GM12892 (cell line): Measurements from ENCODE around the gene IFFO2.
A peak's percentile ranks its signal among the peaks of the same experiment; 100 is the strongest.
"Not testable (repeated sequence)": the region's sequence is repeated elsewhere in the genome, so short reads cannot be mapped to it uniquely, and the experiment has no call there.

Experiments
- DNase-seq: peaks from one replicate; pipeline ENCODE4 v3.0.0; 2011; ENCODE audit not compliant: insufficient read length
- FAIRE-seq: peaks from 2 replicates; lab custom pipeline; 2011; peaks lifted over from hg19 to GRCh38; lab: Jason Lieb, UNC
- POLR2A ChIP-seq: IDR thresholded peaks from 2 replicates; pipeline ENCODE4 v1.6.1; 2011; ENCODE audit warnings: low read depth, low read length, control low read depth
- POLR2AphosphoS5 ChIP-seq: IDR thresholded peaks from 2 replicates; pipeline ENCODE4 v1.6.1; 2011; ENCODE audit warnings: low read depth, low read length, control low read depth
- TAF1 ChIP-seq: IDR thresholded peaks from 2 replicates; pipeline ENCODE4 v1.6.1; 2011; ENCODE audit warnings: low read depth, mild to moderate bottlenecking, control low read depth, low read length, borderline replicate concordance

IFFO2 gene

DNA sequence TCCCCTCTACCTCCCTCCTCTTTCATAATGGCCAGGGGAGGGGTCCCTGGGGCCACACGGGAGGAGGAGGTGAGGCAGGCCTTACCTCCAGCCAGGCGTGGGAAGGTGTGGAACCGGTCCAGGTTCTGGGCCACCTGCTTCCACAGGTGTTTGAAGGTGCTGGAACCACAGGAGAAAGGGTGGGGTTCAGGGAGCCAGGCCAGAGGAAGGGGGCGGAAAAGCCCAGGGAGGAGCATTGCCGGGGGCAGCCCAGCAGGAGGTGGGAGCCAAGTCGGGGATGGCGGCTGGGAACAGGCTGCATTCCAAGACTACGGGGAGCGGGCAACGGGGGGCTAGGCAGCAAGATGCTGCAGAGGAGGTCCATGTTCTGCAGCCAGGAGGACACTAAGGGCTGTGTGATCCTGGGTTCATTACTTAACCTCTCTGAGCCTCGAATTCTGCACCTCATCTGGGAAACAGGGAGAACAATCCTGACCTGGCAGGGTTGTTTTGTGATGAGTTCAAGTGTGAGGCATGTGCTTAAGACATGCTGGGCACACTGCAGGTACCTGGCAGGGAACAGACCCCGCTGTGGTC is 77.2 kb downstream of the IFFO2 start:
- no peak for TF ChIP-seq TAF1
- DNase-seq (no peak), FAIRE-seq (no peak)

DNA sequence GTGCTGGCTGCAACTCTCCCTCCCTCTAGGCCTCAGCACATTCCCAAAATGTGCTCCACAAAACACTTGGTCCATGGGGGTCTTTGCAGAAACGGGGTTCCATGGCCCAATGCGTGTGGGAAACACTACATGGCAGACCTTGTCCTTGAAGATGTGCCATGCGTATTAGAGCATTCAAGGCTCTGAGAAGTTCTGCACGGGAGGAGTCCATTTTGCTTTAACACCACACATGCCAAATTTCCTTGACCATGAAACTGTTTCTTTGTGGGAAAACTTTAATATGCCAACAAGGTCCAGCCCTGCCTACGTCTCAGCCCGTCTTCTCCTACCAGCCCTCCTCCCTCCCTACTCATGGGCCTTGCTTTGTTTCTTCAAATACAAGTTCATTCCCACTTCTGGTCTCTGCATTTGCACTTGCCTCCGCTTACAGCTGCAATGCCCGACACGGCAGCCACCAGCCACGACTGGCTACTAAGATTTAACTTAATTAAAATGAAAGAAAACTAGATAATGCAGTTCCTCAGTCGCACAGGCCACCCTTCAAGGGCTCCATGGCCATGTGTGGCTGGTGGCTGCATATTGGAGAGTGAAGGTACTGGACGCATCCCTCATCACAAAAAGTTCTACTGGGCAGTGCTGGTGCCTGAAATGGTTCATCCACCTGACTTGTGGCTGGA is 77.8 kb downstream of the IFFO2 start:
- TF ChIP-seq POLR2A, result no peak
- no peak for TF ChIP-seq POLR2AphosphoS5
- TF ChIP-seq TAF1, result no peak
- DNase-seq, result no peak
- FAIRE-seq, result no peak

DNA sequence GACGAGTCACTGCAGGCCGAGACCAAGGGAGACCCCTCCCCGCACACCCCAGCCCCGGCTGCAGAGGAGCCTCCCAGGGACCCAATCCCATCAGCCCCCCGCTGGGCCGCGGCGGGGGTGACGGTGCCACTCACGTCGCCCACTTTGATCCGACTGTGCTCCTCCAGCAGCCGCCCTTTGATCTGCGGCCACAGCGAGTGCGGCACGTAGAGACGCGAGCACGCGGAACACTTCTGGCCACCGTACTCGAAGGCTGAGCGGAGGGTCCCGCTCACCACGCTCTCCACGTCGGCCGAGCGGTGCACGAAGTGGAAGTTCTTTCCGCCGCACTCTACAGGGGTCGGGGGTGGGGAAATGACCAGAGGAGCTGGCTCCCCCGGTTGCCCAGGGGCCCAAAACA is 79.2 kb downstream of the IFFO2 start:
- DNase-seq (no peak), FAIRE-seq (no peak)
- no peak for TF ChIP-seq POLR2AphosphoS5
- no peak for TF ChIP-seq TAF1
- no peak for TF ChIP-seq POLR2A

DNA sequence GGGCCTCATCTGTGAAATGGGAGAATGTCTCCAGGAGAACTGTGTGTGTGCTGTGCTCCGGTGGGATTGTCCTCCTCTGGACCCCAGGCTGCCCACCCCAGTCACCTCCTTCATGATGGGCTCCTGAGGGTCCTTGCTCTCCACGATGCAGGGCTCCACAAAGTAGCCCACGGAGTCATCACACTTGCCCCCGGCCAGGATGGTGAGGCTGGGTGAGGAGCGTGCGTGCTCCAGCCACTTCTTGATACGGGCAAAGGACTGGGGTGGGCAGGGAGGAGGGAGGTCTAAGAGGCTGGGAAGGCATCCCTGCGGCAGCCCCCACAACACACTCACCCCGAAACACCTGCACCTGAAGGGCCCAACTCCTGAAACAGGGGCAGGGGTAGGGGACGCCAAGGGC is 80.3 kb downstream of the IFFO2 start:
- TF ChIP-seq POLR2AphosphoS5 (no peak), TAF1 (no peak), POLR2A (no peak)
- DNase-seq (no peak), FAIRE-seq (no peak)

DNA sequence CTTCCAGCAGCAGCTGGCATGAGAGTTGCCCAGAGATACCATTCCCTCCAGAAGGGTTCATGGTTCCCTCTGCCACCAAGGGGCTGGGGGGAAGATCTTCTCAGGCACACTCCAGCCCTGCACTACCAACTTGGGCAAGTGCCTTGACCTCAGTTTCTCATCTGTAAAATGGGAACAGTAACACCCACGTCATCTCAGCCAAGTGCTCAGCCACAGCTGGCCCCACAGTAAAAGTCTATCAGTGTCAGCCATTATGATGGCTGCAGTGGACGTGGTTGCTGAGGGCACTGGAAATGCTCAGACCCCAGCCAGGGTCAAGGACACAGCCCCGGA is 80.7 kb downstream of the IFFO2 start:
- TF ChIP-seq TAF1 (no peak), POLR2AphosphoS5 (no peak), POLR2A (no peak)
- FAIRE-seq, result no peak
- DNase-seq, result no peak

DNA sequence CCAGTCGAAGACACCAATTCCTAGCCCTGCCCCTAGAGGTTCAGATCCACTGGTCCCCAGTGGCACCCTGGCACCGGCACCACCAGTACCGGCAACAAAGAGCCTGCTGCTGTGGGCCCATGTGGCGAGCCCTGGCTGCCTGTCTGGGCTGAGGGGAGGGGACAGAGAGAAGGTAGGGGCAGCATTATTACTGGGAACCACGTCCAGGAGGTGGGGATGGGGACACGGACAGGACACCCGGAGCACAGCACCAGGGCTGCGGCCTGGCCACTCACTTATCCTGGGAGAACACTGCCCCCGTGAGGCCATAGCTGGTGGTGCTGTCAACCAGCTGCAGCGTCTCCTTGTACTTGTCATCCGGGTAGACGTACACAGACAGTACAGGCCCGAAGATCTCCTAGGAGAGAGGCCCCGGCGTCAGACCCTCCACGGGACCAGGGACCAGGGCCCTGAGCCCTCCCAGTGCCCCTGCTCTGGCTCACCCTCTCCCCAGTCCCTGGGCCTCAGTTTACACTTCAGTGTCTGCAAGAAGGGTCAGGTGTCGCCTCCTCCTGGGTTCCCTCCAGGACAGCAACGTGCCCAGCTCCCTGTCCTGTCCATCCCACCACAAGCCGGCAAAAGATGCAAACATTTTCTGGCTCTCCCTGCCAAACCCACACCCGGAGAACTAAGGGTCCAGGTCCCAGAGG is 81.2 kb downstream of the IFFO2 start:
- FAIRE-seq (peak; percentile 94), DNase-seq (peak; percentile 91)
- TF ChIP-seq POLR2AphosphoS5 (no peak), POLR2A (no peak), TAF1 (no peak)

DNA sequence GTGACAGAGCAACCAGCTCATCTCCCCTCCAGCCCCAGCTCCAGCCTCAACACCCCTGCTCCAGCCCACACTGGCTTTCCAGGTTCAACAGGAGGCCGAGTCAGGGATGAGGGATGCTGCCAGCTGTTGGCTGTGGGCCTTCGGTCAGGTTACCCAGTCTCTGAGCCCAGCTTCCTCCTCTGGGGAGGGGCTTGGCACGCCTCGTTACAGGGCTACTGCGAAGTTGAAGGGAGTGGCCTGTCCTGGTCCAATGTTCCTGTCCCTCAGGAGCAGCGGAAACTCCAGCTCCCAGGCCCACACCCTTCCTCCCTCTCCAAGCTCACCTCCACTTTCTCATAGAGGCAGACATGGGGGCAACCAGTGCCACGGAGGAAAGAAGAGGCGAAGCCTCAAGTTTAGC is 81.9 kb downstream of the IFFO2 start:
- no peak for FAIRE-seq
- no peak for DNase-seq
- no peak for TF ChIP-seq POLR2AphosphoS5
- no peak for TF ChIP-seq TAF1
- TF ChIP-seq POLR2A, result no peak

DNA sequence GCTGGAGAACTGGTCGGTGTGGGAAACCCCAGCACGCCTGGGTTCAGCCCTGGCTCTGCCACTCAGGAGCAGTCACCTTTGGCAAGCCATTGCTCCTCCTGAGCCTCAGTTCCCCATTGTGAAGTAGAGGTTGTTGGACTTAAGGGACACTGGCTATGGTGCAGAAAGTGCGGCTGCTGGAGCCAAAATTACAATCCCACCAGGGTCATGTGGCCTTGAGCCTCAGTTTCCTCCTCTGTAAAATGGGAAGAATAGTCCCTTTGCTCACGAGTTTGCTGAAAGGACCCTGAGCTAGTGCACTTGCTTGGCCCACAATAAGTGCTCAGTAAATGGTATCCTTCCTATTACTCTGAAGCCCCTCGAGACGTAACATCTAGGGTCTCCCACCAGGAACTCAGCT is 82.4 kb downstream of the IFFO2 start:
- DNase-seq, result no peak
- no peak for FAIRE-seq
- TF ChIP-seq POLR2A, result no peak
- no peak for TF ChIP-seq POLR2AphosphoS5

DNA sequence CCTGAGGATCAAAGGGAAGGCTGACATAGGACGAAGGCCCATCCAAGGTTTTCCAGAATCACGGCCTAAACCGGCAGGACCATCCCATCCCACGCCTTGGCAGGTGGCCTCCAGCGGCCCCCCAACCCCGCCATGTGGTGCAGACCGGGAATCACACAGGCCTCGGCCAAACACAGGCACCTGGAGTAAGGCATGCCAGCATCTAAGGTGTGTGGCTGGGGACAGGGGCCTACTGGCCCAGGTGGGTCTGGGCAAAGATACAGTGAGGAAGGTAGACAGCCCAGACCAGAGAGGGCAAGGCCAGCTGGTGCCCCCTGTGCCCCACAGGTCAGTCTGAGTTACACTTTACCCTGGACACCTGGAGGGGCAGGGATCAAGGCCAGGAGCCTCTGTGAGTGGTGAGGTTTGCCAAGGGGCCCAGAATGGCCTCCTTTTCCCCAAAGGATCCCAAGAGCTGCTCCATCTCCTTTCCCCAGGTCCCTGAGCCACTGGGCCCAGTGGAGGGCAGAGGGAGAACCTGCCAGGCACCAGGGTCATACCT is 84.3 kb downstream of the IFFO2 start:
- no peak for FAIRE-seq
- no peak for DNase-seq
- no peak for TF ChIP-seq POLR2AphosphoS5
- no peak for TF ChIP-seq TAF1
- TF ChIP-seq POLR2A, result no peak

DNA sequence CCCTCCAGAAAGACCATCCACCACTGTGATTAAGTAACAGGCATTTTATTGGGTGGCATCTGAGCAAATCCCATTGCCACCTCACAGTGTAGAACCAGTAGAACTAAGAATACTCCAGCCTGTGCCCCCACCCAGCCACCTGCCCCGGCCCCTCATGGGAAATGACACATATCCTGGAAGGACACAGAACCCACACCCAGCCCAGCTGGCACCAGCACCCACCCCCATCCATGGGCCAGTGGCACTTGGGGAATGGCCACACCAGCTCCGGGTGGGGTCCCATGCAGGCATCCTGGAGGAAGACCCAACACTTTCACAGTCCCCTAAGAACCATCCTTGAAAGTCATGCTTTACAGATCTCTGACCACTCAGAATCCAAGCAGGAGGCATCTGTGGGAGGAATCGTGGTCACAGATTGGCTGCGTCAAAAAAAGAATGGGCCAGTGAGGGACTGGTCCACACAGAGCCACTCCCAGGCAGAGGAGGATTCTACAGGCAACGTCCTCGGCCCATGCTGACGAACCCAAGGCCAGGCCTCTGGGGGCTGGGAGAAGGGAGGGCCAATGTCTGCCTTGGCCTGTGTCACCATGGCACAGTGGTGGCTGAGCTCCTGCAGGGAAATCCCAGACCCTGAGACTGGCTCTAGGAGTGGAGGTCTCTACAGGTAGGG is 84.9 kb downstream of the IFFO2 start:
- DNase-seq (no peak), FAIRE-seq (no peak)
- no peak for TF ChIP-seq TAF1
- no peak for TF ChIP-seq POLR2A
- no peak for TF ChIP-seq POLR2AphosphoS5

DNA sequence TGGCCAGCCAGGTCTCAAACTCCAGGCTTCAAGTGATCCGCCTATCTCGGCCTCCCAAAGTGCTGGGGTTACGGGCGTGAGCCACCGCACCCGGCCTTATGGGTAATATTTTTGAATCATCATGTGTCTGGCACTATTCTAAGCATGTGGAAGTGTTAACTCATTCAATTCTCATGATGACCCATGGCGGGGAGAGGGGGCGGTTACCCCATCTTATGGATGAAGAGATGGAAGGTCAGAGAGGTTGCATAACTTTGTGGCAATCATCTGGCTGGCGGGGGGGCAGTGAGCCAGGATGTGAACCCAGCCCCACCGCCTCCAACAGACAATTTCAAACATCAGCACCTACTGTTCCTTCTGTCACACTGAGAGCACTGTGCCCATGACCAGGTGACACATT is 85.5 kb downstream of the IFFO2 start:
- no peak for DNase-seq
- FAIRE-seq, result no peak
- TF ChIP-seq POLR2A (no peak), TAF1 (no peak), POLR2AphosphoS5 (no peak)

DNA sequence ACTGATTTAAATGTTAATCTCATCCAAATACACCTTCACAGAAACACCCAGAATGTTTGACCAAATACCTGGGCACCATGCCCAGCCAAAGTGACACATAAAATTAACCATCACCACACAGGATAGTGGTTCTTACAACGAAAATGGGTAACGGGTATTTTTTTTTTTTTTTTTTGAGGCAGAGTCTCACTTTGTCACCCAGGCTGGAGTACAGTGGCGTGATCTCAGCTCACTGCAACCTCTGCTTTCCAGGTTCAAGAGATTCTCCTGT is 85.9 kb downstream of the IFFO2 start:
- not testable (repeated sequence) for DNase-seq, FAIRE-seq

DNA sequence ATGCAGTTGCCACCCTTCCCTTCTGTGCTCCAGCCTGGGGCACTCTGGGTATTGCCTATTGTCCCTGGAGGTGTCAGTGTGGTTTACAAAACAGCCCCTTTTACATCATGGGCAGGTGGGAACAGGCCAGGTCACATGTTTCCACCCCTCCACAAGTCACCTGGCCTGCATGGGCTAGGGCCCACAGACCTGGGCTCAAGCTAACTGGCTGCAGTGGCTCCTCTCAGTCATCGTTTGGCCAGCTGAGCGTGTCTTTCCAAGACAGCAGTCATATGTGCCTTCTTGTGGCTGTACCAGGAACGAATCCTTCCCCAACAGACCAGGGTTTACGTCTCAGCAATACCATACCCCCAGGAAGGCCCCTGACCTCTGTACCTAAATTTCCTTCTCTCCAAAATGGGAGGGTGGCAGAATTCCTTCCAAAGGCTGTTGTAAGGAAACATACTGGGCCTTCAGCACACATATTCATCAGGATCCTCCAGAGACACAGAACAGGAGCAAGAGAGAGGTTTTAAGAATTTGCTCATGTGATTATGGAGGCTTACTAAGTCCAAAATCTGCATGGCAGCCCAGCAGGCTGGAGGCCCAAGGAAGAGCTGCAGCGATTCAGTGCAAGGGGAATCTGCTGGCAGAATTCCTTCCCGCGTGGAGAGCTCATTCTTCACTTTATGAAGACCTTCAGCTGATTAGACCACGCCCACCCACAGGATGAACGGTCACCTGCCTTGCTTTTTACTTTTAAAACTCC is 86.5 kb downstream of the IFFO2 start:
- TF ChIP-seq POLR2A (no peak), TAF1 (no peak), POLR2AphosphoS5 (no peak)
- FAIRE-seq (no peak), DNase-seq (no peak)
